HepG2 (cell line): ENCODE results near the gene FABP1. TPM values are rescaled to one million over a fixed set of nuclear protein-coding genes. Genes with fewer than 3 reads are reported as not detected.
A peak's percentile ranks its signal among the peaks of the same experiment; 100 is the strongest.

ENCODE experiments used
- CHD2 ChIP-seq: IDR thresholded peaks from 2 replicates; pipeline ENCODE4 v1.6.1; 2011; ENCODE audit warnings: low read depth, low read length, improper control_type of control experiment
- CREB1 ChIP-seq, 2 experiments: fragments of 450-650 bp in 1 of 2; IDR thresholded peaks; 2 replicates each; pipeline ENCODE4 v1.6.1; 2016 to 2017; ENCODE audit warnings: control low read depth in 1 of 2, mild to moderate bottlenecking in 1 of 2, missing compliant biosample characterization in 1 of 2, missing genetic modification characterization in 1 of 2
- ETV6 ChIP-seq: sonication (generic); formaldehyde crosslinking; conservative IDR thresholded peaks from 2 replicates; pipeline ENCODE4 v1.4.0; 2020; ENCODE audit warnings: missing genetic modification reagents
- FIP1L1 ChIP-seq: fragments of 200-400 bp; formaldehyde crosslinking; IDR thresholded peaks from 2 replicates; pipeline ENCODE4 v1.6.1; 2018; ENCODE audit warnings: low read depth, mild to moderate bottlenecking, low read length, moderate library complexity, borderline replicate concordance; ENCODE audit not compliant: insufficient read depth
- HES4 ChIP-seq: sonication (generic); formaldehyde crosslinking; IDR thresholded peaks from 2 replicates; pipeline ENCODE4 v1.9.0; 2021; ENCODE audit warnings: mild to moderate bottlenecking, missing genetic modification reagents, borderline replicate concordance
- KAT8 ChIP-seq: IDR thresholded peaks from 2 replicates; pipeline ENCODE4 v1.6.1; 2016; ENCODE audit warnings: missing genetic modification reagents, missing compliant biosample characterization
- KDM6A ChIP-seq: IDR thresholded peaks from 2 replicates; pipeline ENCODE4 v1.6.1; 2016; ENCODE audit warnings: low read depth
- MYC ChIP-seq: sonication (generic); formaldehyde crosslinking; IDR thresholded peaks from 2 replicates; pipeline ENCODE4 v1.9.0; 2021; ENCODE audit warnings: missing genetic modification reagents, borderline replicate concordance
- NCOA2 ChIP-seq: sonication (generic); formaldehyde crosslinking; IDR thresholded peaks from 2 replicates; pipeline ENCODE4 v1.8.0; 2022; ENCODE audit warnings: inconsistent platforms
- NFIB ChIP-seq: sonication (generic); formaldehyde crosslinking; IDR thresholded peaks from 2 replicates; pipeline ENCODE4 v1.9.0; 2021; ENCODE audit warnings: missing genetic modification reagents, mild to moderate bottlenecking, borderline replicate concordance
- NR2C2 ChIP-seq: sonication (generic); formaldehyde crosslinking; IDR thresholded peaks from 2 replicates; pipeline ENCODE4 v1.4.0; 2020; ENCODE audit warnings: missing genetic modification reagents, mild to moderate bottlenecking, moderate library complexity, borderline replicate concordance
- PITX1 ChIP-seq: sonication (generic); formaldehyde crosslinking; IDR thresholded peaks from 2 replicates; pipeline ENCODE4 v1.5.1; 2020; ENCODE audit warnings: mild to moderate bottlenecking, missing genetic modification reagents
- PRPF4 ChIP-seq: fragments of 200-400 bp; formaldehyde crosslinking; IDR thresholded peaks from 2 replicates; pipeline ENCODE4 v1.6.1; 2016; ENCODE audit warnings: low read length, low read depth; ENCODE audit not compliant: poor library complexity, severe bottlenecking
- RCOR2 ChIP-seq: IDR thresholded peaks from 2 replicates; pipeline ENCODE4 v1.6.1; 2016; ENCODE audit warnings: missing biosample characterization, missing genetic modification reagents
- SP4 ChIP-seq: sonication (generic); formaldehyde crosslinking; IDR thresholded peaks from 2 replicates; pipeline ENCODE4 v1.8.1; 2023; ENCODE audit warnings: mild to moderate bottlenecking, missing genetic modification reagents
- THAP7 ChIP-seq: sonication (generic); formaldehyde crosslinking; IDR thresholded peaks from 2 replicates; pipeline ENCODE4 v1.8.1; 2023; ENCODE audit warnings: mild to moderate bottlenecking, missing genetic modification reagents
- ZBTB10 ChIP-seq: sonication (generic); formaldehyde crosslinking; IDR thresholded peaks from 2 replicates; pipeline ENCODE4 v1.4.0; 2020; ENCODE audit warnings: missing genetic modification reagents, borderline replicate concordance
- ZFP36L2 ChIP-seq: sonication (generic); formaldehyde crosslinking; IDR thresholded peaks from 2 replicates; pipeline ENCODE4 v1.4.0; 2020; ENCODE audit warnings: missing genetic modification reagents
- ZMAT5 ChIP-seq: sonication (generic); formaldehyde crosslinking; IDR thresholded peaks from 2 replicates; pipeline ENCODE4 v1.5.0; 2020; ENCODE audit warnings: mild to moderate bottlenecking, low read depth, missing genetic modification reagents, borderline replicate concordance
- ZNF160 ChIP-seq: sonication (generic); formaldehyde crosslinking; IDR thresholded peaks from 2 replicates; pipeline ENCODE4 v1.8.0; 2022; ENCODE audit warnings: mild to moderate bottlenecking, inconsistent platforms, missing genetic modification reagents
- ZNF260 ChIP-seq: sonication (generic); formaldehyde crosslinking; IDR thresholded peaks from 2 replicates; pipeline ENCODE4 v1.4.0; 2020; ENCODE audit warnings: missing genetic modification reagents, low read depth, mild to moderate bottlenecking, borderline replicate concordance
- ZNF350 ChIP-seq: sonication (generic); formaldehyde crosslinking; IDR thresholded peaks from 2 replicates; pipeline ENCODE4 v1.4.0; 2020; ENCODE audit warnings: mild to moderate bottlenecking, low read depth, missing genetic modification reagents, borderline replicate concordance
- ZNF383 ChIP-seq: sonication (generic); formaldehyde crosslinking; IDR thresholded peaks from 2 replicates; pipeline ENCODE4 v1.4.0; 2020; ENCODE audit warnings: missing genetic modification reagents, mild to moderate bottlenecking, borderline replicate concordance
- ZNF562 ChIP-seq: sonication (generic); formaldehyde crosslinking; IDR thresholded peaks from 2 replicates; pipeline ENCODE4 v1.8.0; 2022; ENCODE audit warnings: missing genetic modification reagents, borderline replicate concordance
- ZNF572 ChIP-seq: sonication (generic); formaldehyde crosslinking; IDR thresholded peaks from 2 replicates; pipeline ENCODE4 v1.5.1; 2020; ENCODE audit warnings: mild to moderate bottlenecking, missing genetic modification reagents
- ZNF605 ChIP-seq: sonication (generic); formaldehyde crosslinking; IDR thresholded peaks from 2 replicates; pipeline ENCODE4 v1.8.0; 2022; ENCODE audit warnings: mild to moderate bottlenecking, missing genetic modification reagents
- ZNF879 ChIP-seq: sonication (generic); formaldehyde crosslinking; IDR thresholded peaks from 2 replicates; pipeline ENCODE4 v1.8.1; 2023; ENCODE audit warnings: missing genetic modification reagents
- polyA plus RNA-seq, 8 experiments: library from polyadenylated mRNA; depleted of rRNA in 3 of 8; stranded (reverse) in 7 of 8; unstranded in 1 of 8; fragments of >200 nt; fragmentation: Illumina TruSeq in 4 of 8; extraction: Trizol in 4 of 8; gene quantifications; 2 replicates each; pipeline versions ENCODE4 v1.2.1 to v1.2.3, GENCODE V29; 2011 to 2016; ENCODE audit warnings: low read depth in 4 of 8, missing spikeins in 1 of 8, mixed read lengths in 1 of 8; ENCODE audit not compliant: insufficient read depth in 1 of 8
- total RNA-seq, 5 experiments: library from RNA; depleted of rRNA; stranded (reverse); fragments of >200 nt; fragmentation: Illumina TruSeq; extraction: Trizol; gene quantifications; 2 replicates each; pipeline ENCODE4 v1.2.3, GENCODE V29; 2016; ENCODE audit warnings: low read depth in 1 of 5

The FABP1 gene
- total and polyA plus RNA-seq, 2 of the 13 experiments (the other 11 are each of a cell fraction or from before 2014, with no cell fraction given), result 644 to 1,608 TPM

GRCh38 chr2:88122141-88122884 is 5.5 kb downstream of the FABP1 start (continued):
- TF ChIP-seq ZNF879 (CRISPR knock-in tag) (no peak), ZBTB10 (CRISPR knock-in tag) (no peak), FIP1L1 (peak; percentile 100), ZMAT5 (CRISPR knock-in tag) (no peak), ZNF160 (CRISPR knock-in tag) (0 out of 2 replicates have a peak, but pooled peaks have one; percentile 28), SP4 (CRISPR knock-in tag) (peak; percentile 67), RCOR2 (0 out of 2 replicates have a peak, but pooled peaks have one; percentile 14), KAT8 (no peak; the same call in 1 of the 2 replicates), ZNF605 (peak; percentile 36; the same call in 1 of the 2 replicates), ZNF350 (CRISPR knock-in tag) (peak; percentile 71; the same call in 1 of the 2 replicates), THAP7 (CRISPR knock-in tag) (0 out of 2 replicates have a peak, but pooled peaks have one; percentile 59), ZNF572 (CRISPR knock-in tag) (peak; percentile 32; the same call in 1 of the 2 replicates), NR2C2 (0 out of 2 replicates have a peak, but pooled peaks have one; percentile 29), PRPF4 (no peak), ZFP36L2 (no peak), HES4 (CRISPR knock-in tag) (no peak; the same call in none of the 2 replicates), CHD2 (no peak), NCOA2 (CRISPR knock-in tag) (peak; percentile 39; the same call in 1 of the 2 replicates), ZNF562 (CRISPR knock-in tag) (no peak), ZNF260 (CRISPR knock-in tag) (no peak), PITX1 (CRISPR knock-in tag) (peak; percentile 36; the same call in 1 of the 2 replicates), MYC (CRISPR knock-in tag) (peak; percentile 28; the same call in 1 of the 2 replicates), KDM6A (CRISPR knock-in tag) (no peak), CREB1 (IDR thresholded peaks at IDR 0.05) (no peak), CREB1 (CRISPR knock-in tag; IDR thresholded peaks at IDR 0.05) (no peak), ETV6 (CRISPR knock-in tag) (peak; percentile 61; the same call in 1 of the 2 replicates), NFIB (CRISPR knock-in tag) (no peak), ZNF383 (CRISPR knock-in tag) (0 out of 2 replicates have a peak, but pooled peaks have one; percentile 63)
